Neural progenitor cell (in vitro differentiated cells): ENCODE measurements around the gene LZTS2. TPM values are rescaled to one million over a fixed set of nuclear protein-coding genes. Genes with fewer than 3 reads are reported as not detected.
A peak's percentile ranks its signal among the peaks of the same experiment; 100 is the strongest.

Source experiments
- DNase-seq: peaks from one replicate; pipeline ENCODE4 v3.0.0-alpha.2; 2016; ENCODE audit warnings: low spot score
- H2AFZ ChIP-seq: fragments of 200-600 bp; sonication (generic); replicated peaks from 2 replicates; pipeline ENCODE4 v1.6.1; 2016; ENCODE audit warnings: antibody characterized with exemption
- H3F3A ChIP-seq: fragments of 200-600 bp; sonication (generic); 2 replicates; pipeline ENCODE4 v1.6.1; 2016; ENCODE audit warnings: antibody characterized with exemption, low read depth
- H3K27ac ChIP-seq: fragments of 200-600 bp; sonication (generic); 2 replicates; pipeline ENCODE4 v1.5.1; 2016; ENCODE audit warnings: mild to moderate bottlenecking
- H3K27me3 ChIP-seq: fragments of 200-600 bp; sonication (generic); 2 replicates; pipeline ENCODE4 v1.6.1; 2016; ENCODE audit warnings: mild to moderate bottlenecking, moderate library complexity
- H3K36me3 ChIP-seq: fragments of 200-600 bp; sonication (generic); 2 replicates; pipeline ENCODE4 v1.5.1; 2016
- H3K4me1 ChIP-seq: fragments of 200-600 bp; sonication (generic); 2 replicates; pipeline ENCODE4 v1.6.1; 2016; ENCODE audit warnings: mixed run types
- H3K4me2 ChIP-seq: fragments of 200-600 bp; sonication (generic); 2 replicates; pipeline ENCODE4 v1.6.1; 2016
- H3K4me3 ChIP-seq: fragments of 200-600 bp; sonication (generic); 2 replicates; pipeline ENCODE4 v1.5.1; 2016
- H3K79me2 ChIP-seq: fragments of 200-600 bp; sonication (generic); 2 replicates; pipeline ENCODE4 v1.6.1; 2016; ENCODE audit warnings: low read depth
- H3K9ac ChIP-seq: fragments of 200-600 bp; sonication (generic); 2 replicates; pipeline ENCODE4 v1.6.1; 2016
- H3K9me3 ChIP-seq: fragments of 200-600 bp; sonication (generic); 2 replicates; pipeline ENCODE4 v1.5.1; 2016; ENCODE audit warnings: low read depth
- H4K20me1 ChIP-seq: fragments of 200-600 bp; sonication (generic); 2 replicates; pipeline ENCODE4 v1.6.1; 2016; ENCODE audit warnings: low read depth
- H3K27ac Mint-ChIP-seq: 3 replicates; pipeline ENCODE4 v1.8.0; 2021; ENCODE audit warnings: mixed read lengths
- H3K27me3 Mint-ChIP-seq: 2 replicates; pipeline ENCODE4 v1.8.0; 2022; ENCODE audit warnings: low read depth, mild to moderate bottlenecking, inconsistent platforms, moderate library complexity, mixed read lengths; ENCODE audit not compliant: insufficient read depth
- H3K36me3 Mint-ChIP-seq: 3 replicates; pipeline ENCODE4 v1.8.0; 2021; ENCODE audit warnings: mixed read lengths
- H3K4me1 Mint-ChIP-seq: 3 replicates; pipeline ENCODE4 v1.8.0; 2021; ENCODE audit warnings: mixed read lengths
- H3K4me3 Mint-ChIP-seq: 3 replicates; pipeline ENCODE4 v1.8.0; 2021; ENCODE audit warnings: mild to moderate bottlenecking, moderate library complexity, mixed read lengths
- H3K9me3 Mint-ChIP-seq: 3 replicates; pipeline ENCODE4 v1.8.0; 2020; ENCODE audit warnings: mixed read lengths
- CTCF ChIP-seq: fragments of 200-600 bp; sonication (generic); IDR thresholded peaks from 2 replicates; pipeline ENCODE4 v1.5.1; 2017; ENCODE audit warnings: antibody characterized with exemption, mild to moderate bottlenecking
- EZH2 ChIP-seq: fragments of 200-600 bp; sonication (generic); IDR thresholded peaks from 2 replicates; pipeline ENCODE4 v1.6.1; 2017; ENCODE audit warnings: antibody characterized with exemption, mild to moderate bottlenecking, moderate library complexity
- EZH2phosphoT487 ChIP-seq: fragments of 200-600 bp; sonication (generic); IDR thresholded peaks from 2 replicates; pipeline ENCODE4 v1.6.1; 2017; ENCODE audit warnings: antibody characterized with exemption
- total RNA-seq: library from RNA; depleted of rRNA; stranded (reverse); fragments of >200 nt; gene quantifications from 2 replicates; pipeline ENCODE4 v1.2.3, GENCODE V29; 2015; ENCODE audit warnings: low replicate concordance

LZTS2 gene
- total RNA-seq, 1 donor from 2014 or later: 34.7 TPM

DNA sequence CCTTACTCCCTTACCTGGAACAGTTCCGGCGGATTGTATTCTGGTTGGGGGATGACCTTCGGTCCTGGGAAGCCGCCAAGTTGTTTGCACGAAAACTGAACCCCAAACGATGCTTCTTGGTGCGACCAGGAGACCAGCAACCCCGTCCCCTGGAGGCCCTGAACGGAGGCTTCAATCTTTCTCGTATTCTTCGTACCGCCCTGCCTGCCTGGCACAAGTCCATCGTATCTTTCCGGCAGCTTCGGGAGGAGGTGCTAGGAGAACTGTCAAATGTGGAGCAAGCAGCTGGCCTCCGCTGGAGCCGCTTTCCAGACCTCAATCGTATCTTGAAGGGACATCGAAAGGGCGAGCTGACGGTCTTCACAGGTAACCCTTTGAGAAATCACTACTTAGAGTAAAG, 10.5 kb upstream of the LZTS2 start:
- H3K4me1 Mint-ChIP-seq: peaks cover 14% of the 10 kb centered on the region
- Histone ChIP-seq H3K4me2 (no peak overlapping the region), H3F3A (peaks cover 14% of the 10 kb centered on the region), H3K79me2 (peaks cover 51% of the 10 kb centered on the region), H3K27ac (no peak overlapping the region), H3K27me3 (no peaks in the 10 kb centered on the region), H2AFZ (no peak overlapping the region), H3K9ac (no peak overlapping the region), H3K4me1 (peaks cover 14% of the 10 kb centered on the region), H3K4me3 (no peak overlapping the region), H4K20me1 (peaks cover 16% of the 10 kb centered on the region), H3K9me3 (no peaks in the 10 kb centered on the region), H3K36me3 (no peaks in the 10 kb centered on the region)
- H3K27ac Mint-ChIP-seq: no peak overlapping the region
- H3K27me3 Mint-ChIP-seq: peaks cover 7% of the 10 kb centered on the region
- no peak for TF ChIP-seq EZH2
- no peak for TF ChIP-seq EZH2phosphoT487
- TF ChIP-seq CTCF: no peak
- H3K9me3 Mint-ChIP-seq: no peaks in the 10 kb centered on the region
- H3K4me3 Mint-ChIP-seq: peak overlapping the region; percentile 43
- no peak for DNase-seq
- peaks cover 13% of the 10 kb centered on the region for H3K36me3 Mint-ChIP-seq

GRCh38 chr10:100993986-100994708, 5.5 kb upstream of the LZTS2 start:
- H3K27ac Mint-ChIP-seq: no peak overlapping the region
- DNase-seq: peak; percentile 65
- TF ChIP-seq EZH2phosphoT487 (no peak), CTCF (peak; percentile 72), EZH2 (no peak)

DNA sequence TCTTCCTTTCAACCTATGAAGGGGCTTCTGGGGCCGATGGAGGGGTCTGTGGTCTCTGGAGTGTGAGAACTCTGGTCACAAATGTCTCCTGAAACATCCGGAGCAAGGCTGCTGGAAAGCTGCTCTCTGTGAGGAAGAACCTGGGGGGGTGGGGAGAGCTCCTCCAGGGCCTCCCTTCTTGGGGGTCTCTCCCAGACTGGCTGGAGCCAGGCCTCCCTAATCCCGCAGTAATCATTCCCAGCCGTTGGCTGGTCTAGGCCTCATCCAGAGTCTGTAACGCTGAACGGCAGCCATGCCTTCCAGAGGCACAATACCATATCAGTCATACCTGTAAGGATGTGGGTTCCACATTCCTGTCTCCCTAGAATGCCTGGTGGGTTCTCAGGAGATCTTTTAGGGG, 4.4 kb upstream of the LZTS2 start:
- no peak overlapping the region for H3K9ac ChIP-seq
- H2AFZ ChIP-seq: no peak overlapping the region
- H3F3A ChIP-seq: peaks cover 57% of the 10 kb centered on the region
- no peak overlapping the region for H3K27ac Mint-ChIP-seq
- no peaks in the 10 kb centered on the region for H3K36me3 ChIP-seq
- peaks cover 6% of the 10 kb centered on the region for H3K27me3 Mint-ChIP-seq
- no peaks in the 10 kb centered on the region for H3K9me3 ChIP-seq
- peaks cover 10% of the 10 kb centered on the region for H3K36me3 Mint-ChIP-seq
- H3K4me3 Mint-ChIP-seq: peak overlapping the region; percentile 81
- H3K9me3 Mint-ChIP-seq: no peaks in the 10 kb centered on the region
- no peak overlapping the region for H3K4me2 ChIP-seq
- H3K4me3 ChIP-seq: no peak overlapping the region
- DNase-seq: no peak
- no peaks in the 10 kb centered on the region for H3K27me3 ChIP-seq
- peaks cover 14% of the 10 kb centered on the region for H3K79me2 ChIP-seq
- TF ChIP-seq EZH2 (no peak), CTCF (no peak), EZH2phosphoT487 (no peak)
- no peaks in the 10 kb centered on the region for H4K20me1 ChIP-seq
- H3K27ac ChIP-seq: no peak overlapping the region
- peaks cover 4% of the 10 kb centered on the region for H3K4me1 Mint-ChIP-seq
- peaks cover 5% of the 10 kb centered on the region for H3K4me1 ChIP-seq

More at GRCh38 chr10:100993986-100994708, 5.5 kb upstream of the LZTS2 start:
- Histone ChIP-seq H4K20me1 (peaks cover 6% of the 10 kb centered on the region), H2AFZ (no peak overlapping the region), H3K36me3 (no peaks in the 10 kb centered on the region), H3K4me3 (no peak overlapping the region), H3K27me3 (no peaks in the 10 kb centered on the region), H3K9me3 (no peaks in the 10 kb centered on the region), H3K9ac (no peak overlapping the region), H3K4me1 (peaks cover 5% of the 10 kb centered on the region), H3K79me2 (peaks cover 20% of the 10 kb centered on the region), H3K4me2 (no peak overlapping the region), H3F3A (peaks cover 57% of the 10 kb centered on the region), H3K27ac (no peak overlapping the region)
- H3K27me3 Mint-ChIP-seq: peaks cover 4% of the 10 kb centered on the region
- H3K4me1 Mint-ChIP-seq: peaks cover 4% of the 10 kb centered on the region
- H3K9me3 Mint-ChIP-seq: no peaks in the 10 kb centered on the region
- peaks cover 10% of the 10 kb centered on the region for H3K36me3 Mint-ChIP-seq
- peak overlapping the region; percentile 27 for H3K4me3 Mint-ChIP-seq
